ENCODE measurements around the gene KCNMA1. TPM values are rescaled to one million over a fixed set of nuclear protein-coding genes. Genes with fewer than 3 reads are reported as not detected.
A peak's percentile ranks its signal among the peaks of the same experiment; 100 is the strongest.

Gene KCNMA1
- total RNA-seq, 2 donors from 2014 or later = 5.9 to 9.3 TPM

DNA sequence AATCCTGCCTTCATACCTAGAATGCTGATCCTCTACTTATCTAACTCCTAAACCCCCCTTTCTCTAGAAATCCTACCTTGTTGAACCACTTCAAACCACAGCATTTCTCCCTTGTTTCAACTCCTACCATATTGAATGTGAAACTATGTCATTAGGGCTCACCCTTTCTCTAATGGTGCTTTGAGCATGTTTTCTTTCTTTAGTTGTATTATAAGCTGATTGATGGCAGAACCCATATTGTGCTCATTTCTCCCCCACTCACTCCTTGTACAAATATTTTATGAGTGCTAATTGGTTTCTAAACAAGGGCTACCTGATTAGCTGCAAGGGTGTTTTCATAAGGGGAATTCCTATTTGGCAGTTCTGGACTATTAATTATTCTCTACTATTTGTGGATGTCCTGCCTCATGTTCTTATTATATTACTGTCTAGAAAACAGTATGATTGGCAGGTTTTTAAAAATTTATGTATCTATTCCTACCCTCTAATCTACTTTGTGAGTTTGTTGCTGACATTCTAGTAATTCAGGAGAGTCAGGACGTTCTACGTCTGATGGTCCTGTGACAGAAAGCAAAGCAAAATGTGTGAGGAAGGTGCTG, 765.8 kb downstream of the KCNMA1 start:
- H3K27me3 ChIP-seq = no peaks in the 10 kb centered on the region
- H3K9me3 ChIP-seq = no peaks in the 10 kb centered on the region
- 82 to 84% methylated on average over 2 of the region's 2 CpGs for WGBS, 2 donors
- ATAC-seq (no peak), DNase-seq (no peak)
- intact Hi-C loops (cut with DNase I) = no loop called here
- H3K27ac ChIP-seq = no peak overlapping the region
- H3K4me1 ChIP-seq = peaks cover 10% of the 10 kb centered on the region
- H3K36me3 ChIP-seq (replicated peaks in 1 of 2; ENCODE audit: insufficient read depth in 1 of 2, low read depth in 2 of 2) = no peaks in the 10 kb centered on the region
- no peak for TF ChIP-seq POLR2A (IDR thresholded peaks at IDR 0.05)
- TF ChIP-seq, protein P1, sequence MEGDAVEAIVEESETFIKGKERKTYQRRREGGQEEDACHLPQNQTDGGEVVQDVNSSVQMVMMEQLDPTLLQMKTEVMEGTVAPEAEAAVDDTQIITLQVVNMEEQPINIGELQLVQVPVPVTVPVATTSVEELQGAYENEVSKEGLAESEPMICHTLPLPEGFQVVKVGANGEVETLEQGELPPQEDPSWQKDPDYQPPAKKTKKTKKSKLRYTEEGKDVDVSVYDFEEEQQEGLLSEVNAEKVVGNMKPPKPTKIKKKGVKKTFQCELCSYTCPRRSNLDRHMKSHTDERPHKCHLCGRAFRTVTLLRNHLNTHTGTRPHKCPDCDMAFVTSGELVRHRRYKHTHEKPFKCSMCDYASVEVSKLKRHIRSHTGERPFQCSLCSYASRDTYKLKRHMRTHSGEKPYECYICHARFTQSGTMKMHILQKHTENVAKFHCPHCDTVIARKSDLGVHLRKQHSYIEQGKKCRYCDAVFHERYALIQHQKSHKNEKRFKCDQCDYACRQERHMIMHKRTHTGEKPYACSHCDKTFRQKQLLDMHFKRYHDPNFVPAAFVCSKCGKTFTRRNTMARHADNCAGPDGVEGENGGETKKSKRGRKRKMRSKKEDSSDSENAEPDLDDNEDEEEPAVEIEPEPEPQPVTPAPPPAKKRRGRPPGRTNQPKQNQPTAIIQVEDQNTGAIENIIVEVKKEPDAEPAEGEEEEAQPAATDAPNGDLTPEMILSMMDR (IDR thresholded peaks at IDR 0.05) = no peak
- no peak overlapping the region for H3K4me3 ChIP-seq

DNA sequence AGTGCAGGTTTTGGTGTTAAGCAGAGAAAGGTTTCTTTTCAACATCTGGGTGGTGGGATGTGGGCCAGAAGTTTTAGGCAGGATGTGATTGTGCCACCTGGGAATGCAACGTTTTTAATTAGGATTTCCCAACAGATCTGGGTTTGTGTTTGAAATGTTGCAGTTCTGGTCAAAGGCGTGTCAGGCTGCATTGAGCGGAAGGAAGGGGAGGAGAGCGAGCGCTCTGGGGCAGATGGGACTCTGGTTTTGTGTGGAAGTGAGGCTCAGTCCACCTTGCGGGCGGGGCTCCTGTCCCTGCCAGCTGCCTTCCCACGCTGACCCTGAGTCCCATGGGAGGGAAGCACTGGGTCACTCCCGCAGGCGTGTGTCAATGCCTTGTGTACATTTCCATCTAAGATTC, 767.7 kb downstream of the KCNMA1 start:
- DNase-seq (no peak), ATAC-seq (no peak)
- Histone ChIP-seq H3K9me3 (no peaks in the 10 kb centered on the region), H3K27me3 (no peaks in the 10 kb centered on the region), H3K4me1 (peaks cover 10% of the 10 kb centered on the region), H3K36me3 (replicated peaks in 1 of 2; ENCODE audit: insufficient read depth in 1 of 2, low read depth in 2 of 2) (no peaks in the 10 kb centered on the region), H3K27ac (no peak overlapping the region), H3K4me3 (no peak overlapping the region)
- intact Hi-C loops (cut with DNase I) = no loop called here
- TF ChIP-seq POLR2A (IDR thresholded peaks at IDR 0.05) = no peak
- TF ChIP-seq, protein P1 (IDR thresholded peaks at IDR 0.05) = no peak
- 63 to 78% methylated on average over 8 to 10 of the region's 10 CpGs for WGBS, 2 donors

DNA sequence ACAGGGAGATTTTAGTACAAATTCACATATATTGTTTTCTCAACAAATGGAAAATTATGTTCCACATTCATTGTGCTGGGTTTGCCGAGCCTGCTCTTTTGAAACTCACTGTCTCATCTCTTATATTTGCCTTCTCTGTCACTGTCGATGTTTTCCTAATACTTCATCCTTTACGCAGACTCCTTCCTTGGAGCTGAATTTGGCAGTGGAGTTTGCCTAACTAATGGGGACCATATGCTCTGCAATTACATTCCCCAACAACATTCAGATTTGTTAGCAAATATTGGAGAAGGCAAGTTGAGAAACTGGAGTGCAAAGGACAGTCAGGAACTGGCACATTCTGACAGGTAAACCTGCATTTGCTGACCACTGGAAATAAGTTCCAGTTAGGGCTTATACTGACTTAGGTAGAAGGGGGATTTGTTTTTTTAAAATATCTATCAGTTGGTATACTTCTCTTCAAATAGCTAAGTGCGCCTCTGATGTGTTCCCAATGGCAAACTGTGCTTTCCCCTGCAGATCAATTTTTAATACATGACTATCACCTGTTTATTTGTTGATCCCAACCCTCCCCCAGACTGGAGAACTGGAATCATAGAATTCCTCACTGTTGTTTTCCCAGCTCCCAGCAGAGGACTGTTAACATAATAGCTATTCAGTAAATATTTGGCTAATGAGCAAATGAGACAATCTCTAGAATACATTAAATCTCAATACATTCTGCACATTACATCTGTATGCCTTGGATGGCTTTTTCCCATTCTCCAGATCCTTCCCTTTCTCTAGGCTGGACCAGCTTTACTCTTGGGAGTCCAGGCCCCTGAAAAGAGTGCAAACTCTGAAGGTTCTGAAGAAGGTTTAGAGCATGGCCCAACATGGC, 769.3 kb downstream of the KCNMA1 start:
- H3K4me3 ChIP-seq = no peak overlapping the region
- DNase-seq = no peak
- intact Hi-C loops (cut with DNase I) = no loop called here
- no peaks in the 10 kb centered on the region for H3K36me3 ChIP-seq (replicated peaks in 1 of 2; ENCODE audit: insufficient read depth in 1 of 2, low read depth in 2 of 2)
- no peak for ATAC-seq
- 67% methylated on average over 4 of the region's 4 CpGs for WGBS, 2 donors
- H3K9me3 ChIP-seq = no peaks in the 10 kb centered on the region
- no peak overlapping the region for H3K27ac ChIP-seq
- H3K4me1 ChIP-seq = peaks cover 10% of the 10 kb centered on the region
- TF ChIP-seq, protein P1 (IDR thresholded peaks at IDR 0.05) = no peak
- no peaks in the 10 kb centered on the region for H3K27me3 ChIP-seq

DNA sequence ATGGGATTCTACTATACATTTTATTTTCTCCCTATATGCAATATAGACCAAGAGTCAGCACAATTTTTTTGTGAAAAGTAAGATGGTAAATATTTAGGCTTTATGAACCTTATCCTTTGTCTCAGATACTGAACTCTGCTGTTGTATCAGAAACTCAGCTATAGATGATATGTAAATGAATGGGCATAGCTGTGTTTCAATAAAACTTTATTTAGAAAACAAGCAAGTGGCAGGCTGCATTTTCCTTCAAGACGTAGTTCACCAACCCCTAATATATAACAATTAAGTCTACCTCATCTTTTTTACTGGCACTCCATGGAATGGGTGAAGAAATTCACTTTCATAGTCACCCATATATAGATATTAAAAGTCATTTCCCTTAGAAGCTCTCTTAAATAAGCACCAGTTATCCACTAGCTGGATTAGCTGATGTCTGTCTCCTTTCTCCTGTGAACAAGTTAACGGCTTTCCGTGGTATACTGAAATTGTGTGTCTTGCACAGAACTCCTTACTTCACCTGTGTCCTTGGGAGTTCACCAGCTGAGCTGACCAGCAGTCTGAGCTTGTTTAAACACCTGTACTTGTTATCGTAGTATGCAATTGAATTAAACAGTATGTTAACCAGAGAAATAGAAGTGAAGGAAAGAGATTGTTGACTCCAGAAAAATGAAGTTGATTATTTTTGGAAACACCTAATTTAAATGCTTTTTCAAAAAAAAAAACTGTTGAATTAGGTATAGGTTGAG, 770.6 kb downstream of the KCNMA1 start:
- intact Hi-C loops (cut with DNase I) = no loop called here
- no peak overlapping the region for H3K4me3 ChIP-seq

More for the DNA sequence above, 770.6 kb downstream of the KCNMA1 start:
- Histone ChIP-seq H3K27me3 (no peaks in the 10 kb centered on the region), H3K27ac (no peak overlapping the region), H3K9me3 (no peaks in the 10 kb centered on the region), H3K36me3 (replicated peaks in 1 of 2; ENCODE audit: insufficient read depth in 1 of 2, low read depth in 2 of 2) (no peaks in the 10 kb centered on the region), H3K4me1 (peaks cover 10% of the 10 kb centered on the region)
- 50 to 51% methylated on average over 4 of the region's 4 CpGs for WGBS, 2 donors
- TF ChIP-seq, protein P1 (IDR thresholded peaks at IDR 0.05) = no peak
- no peak for TF ChIP-seq POLR2A (IDR thresholded peaks at IDR 0.05)
- no peak for ATAC-seq
- DNase-seq = peak in 1 of 4 donors; percentile 15
